Colon (tissue), 2 donors: ENCODE measurements around the gene TRUB2.

Experiments used
- FAIRE-seq: peaks from 2 replicates; lab custom pipeline; 2012; peaks lifted over from hg19 to GRCh38; lab: Jason Lieb, UNC
- donor health status: control.
- donor health status: control.

The TRUB2 gene, protein sequence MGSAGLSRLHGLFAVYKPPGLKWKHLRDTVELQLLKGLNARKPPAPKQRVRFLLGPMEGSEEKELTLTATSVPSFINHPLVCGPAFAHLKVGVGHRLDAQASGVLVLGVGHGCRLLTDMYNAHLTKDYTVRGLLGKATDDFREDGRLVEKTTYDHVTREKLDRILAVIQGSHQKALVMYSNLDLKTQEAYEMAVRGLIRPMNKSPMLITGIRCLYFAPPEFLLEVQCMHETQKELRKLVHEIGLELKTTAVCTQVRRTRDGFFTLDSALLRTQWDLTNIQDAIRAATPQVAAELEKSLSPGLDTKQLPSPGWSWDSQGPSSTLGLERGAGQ

DNA sequence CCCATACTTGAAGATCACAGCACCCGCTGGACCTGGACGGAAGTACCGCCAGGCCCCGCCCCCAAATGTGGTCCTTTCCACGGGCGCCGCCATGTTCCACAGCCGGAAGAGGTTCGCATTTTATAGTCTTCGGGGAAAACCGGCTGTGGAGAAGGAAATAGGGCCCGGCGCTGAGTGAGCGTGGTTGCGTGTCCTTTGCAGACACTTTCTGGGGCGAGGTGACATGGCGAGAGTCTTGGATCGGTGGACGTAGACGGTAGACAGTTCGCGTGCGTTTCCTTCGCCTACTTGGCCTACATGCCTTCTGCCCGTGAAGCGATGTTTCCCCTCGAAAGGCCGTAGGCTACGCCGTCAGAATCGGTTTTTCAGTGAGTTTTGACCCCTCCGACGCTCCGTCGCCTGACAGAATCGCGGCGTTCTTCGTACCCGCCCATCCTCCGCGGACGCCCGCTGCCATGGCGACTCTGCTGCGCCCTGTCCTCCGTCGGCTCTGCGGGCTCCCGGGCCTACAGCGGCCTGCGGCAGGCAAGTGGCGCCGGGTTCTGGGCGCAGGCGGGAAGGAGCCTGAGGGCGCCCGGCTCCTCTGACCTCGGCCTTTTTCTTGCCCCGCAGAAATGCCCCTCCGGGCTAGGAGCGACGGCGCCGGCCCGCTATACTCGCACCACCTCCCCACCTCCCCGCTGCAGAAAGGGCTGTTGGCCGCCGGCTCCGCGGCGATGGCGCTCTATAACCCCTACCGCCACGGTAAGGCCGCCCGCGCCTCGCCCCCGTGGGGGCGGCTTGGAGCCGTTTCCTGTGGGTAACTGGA lies at the start of gene TRUB2, which contains the start of gene COQ4:
TRUB2 (minus strand) TSS at position 44 of the 808 bp plus-strand sequence; CDS start at position 5, 39 bp downstream.
COQ4 (plus strand) TSS at position 436 of the 808 bp plus-strand sequence; CDS start at position 456, 20 bp downstream.
- no peak for FAIRE-seq

DNA sequence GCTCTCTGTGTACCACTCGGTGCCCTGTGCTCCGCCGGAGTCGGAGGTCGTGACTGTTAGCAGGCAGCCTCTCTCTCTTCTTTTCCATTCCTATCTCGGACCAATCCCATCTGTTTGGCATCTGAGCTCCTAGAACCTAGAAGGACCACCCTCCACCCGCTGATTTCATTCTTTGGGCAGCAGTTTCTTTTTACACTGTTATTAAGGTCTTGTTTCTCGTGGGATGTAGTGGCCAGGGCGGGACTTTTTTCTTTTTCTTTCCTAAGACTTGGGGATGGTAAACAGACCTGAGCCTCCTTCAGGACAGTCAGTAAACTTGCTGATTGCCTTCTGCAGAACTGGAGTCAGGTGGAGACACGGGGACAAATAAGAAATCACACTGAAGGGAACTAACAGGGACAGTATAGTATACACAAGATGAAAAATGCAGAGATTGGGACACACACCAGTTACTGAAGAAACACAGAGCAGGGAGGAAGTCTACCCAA lies 49.4 kb upstream of the TRUB2 start:
- FAIRE-seq: no peak

DNA sequence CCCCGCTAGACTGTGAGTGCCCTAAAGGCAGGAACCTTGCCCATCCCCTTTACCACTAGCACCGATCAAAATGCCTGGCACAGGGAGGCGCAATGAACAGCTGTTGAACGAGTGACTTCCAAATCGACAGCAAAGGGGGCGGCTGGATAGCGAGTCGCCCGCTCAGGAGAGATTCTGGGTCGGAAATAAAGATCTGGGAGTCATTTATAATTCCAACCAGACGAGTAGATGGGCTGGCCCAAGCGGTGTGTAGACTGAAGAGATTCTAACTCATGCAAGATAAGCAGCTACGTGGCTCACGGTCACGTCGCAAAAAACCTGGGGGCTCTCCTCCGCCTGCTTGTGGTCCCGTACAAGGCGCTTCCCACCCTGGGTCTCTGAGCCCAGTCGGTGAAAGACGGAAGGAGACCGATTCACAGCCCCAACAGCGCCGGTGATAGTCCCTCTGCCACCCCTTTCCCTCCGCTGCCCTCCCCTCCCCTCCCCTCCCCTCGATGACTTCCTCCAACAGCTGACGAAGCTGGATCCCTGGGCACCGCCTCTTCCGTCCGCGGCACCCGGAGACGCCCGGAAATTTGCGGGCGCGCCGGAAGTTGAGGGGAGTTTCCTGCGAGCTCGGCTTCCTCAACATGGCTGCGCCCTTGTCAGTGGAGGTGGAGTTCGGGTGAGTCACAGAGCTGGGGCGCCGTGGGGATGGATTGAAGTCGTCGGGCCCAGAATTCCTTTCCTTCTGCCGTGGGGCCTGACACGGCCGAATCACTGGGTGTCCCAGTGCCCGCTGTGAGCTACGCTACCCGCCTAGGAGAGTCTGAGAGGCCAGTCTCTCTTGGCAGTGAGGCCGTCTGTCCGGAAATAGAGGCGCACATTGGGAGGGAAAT lies 48.7 kb upstream of the TRUB2 start, which contains the start of gene URM1:
URM1 (plus strand) TSS at position 623 of the 878 bp plus-strand sequence; CDS start at position 630, 7 bp downstream.
- FAIRE-seq: no peak

DNA sequence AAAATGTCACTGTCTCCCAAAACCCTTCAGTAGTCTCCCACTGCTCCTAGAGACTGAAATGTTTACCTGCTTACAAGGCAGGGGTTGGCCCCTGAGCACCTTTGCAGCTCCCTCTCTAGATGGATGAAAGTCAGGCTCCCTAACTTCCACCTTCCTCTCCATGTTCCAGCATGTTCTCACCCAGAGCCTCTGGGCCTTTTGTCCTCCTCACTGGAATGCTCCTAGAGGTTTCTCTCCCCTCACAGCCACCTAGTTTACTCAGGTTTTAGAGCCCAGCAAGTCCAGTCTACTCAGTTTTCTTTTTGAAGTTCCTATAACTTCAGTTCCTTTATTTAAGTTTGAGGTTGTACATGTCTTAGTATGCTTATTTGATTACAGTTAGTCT lies 48.1 kb upstream of the TRUB2 start:
- no peak for FAIRE-seq

DNA sequence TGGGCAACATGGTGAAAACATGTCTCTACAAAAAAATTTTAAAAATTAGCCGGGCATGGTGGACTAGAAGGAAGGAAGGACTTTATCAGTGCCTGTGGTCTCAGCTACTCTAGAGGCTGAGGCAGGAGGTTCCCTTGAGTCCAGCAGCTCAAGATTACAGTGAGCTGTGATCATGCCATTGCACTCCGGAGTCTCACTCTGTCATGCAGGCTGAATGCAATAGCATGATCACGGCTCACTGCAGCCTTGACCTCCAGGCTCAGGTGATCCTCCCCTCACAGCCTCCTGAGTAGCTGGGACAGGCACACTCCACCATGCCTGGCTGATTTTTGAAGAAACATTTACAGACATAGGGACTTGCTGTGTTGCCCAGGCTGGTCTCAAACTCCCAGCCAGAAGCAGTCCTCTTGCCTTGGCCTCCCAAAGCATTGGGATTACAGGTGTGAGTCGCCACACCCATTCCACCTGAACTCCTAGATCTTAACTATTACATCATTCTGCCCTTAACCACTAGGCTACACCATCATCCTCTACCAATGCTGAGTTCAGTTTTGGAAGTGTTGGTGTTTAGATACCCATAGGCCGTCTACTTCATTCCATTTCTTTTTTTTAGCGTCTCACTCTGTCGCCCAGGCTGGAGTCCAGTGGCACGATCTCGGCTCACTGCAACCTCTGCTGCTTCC lies 46.9 kb upstream of the TRUB2 start:
- no peak for FAIRE-seq

DNA sequence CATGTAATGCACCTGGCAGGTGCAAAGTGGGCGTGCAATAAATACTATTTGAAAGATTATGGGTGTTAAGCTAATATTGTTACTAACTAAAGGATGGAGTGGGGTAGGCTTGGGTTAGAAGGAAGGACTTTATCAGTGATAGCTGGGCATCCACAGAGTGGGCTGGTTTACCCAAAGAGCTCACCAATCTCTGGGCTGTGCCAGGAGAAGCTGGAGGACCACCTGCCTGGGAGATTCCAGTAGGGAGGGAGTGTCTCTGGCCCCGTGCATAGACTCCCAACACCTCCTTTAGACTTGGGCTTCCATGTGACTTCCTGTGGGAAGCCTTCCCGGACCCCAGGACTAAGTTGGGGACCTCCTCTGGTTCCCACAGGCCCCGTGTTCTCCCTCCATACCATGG lies 43.3 kb upstream of the TRUB2 start:
- no peak for FAIRE-seq

DNA sequence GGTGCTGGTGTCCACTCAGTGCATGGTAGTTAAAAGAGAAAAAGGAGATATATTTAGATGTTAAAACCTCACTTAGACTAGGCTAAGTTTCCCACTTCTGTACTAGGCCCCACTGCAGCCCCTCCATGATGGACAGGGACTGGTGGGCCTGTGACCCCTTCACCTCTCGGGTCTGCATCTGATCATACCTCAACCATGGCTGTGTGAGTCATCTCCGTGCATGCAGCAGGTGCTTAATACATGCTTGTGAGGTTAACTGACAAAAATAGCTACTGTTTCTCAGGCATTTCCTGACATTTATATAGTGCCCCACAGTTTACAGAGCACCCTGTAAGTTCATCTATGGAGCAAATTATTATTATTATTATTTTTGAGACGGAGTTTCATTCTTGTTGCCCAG lies 40.5 kb upstream of the TRUB2 start:
- FAIRE-seq: no peak

DNA sequence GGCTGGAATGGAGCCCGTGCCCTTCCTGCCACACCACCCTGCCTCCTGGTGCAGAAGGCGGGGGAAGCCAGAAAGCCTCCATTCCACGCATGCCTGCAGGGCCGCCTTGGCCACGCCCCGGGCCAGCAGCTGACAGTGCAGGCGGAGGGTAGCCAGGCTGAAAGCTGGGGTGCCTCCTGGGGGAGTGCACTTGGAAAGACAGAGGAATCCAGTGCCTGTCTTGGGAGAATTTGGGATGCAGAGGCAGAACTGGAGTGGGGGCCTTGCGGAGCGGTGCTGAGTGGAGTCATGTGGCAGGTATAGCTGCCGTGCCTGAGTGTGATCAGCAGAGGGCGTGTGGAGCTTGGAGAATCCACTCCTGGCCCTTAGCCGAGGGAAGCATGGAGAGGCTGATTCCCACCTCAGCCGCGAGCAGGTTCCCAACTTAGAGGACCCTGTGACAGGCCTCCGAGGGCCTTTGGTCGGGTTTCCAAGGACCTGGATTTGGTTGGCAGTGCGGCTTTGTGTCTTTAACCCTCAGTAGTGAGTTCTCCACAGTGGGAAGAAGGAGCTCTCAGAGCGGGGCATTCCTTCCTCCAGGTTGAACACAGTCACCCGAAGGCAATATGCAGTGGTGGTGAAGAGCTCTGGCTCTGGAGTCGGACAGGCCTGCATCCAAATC lies 39.9 kb upstream of the TRUB2 start:
- FAIRE-seq: no peak

DNA sequence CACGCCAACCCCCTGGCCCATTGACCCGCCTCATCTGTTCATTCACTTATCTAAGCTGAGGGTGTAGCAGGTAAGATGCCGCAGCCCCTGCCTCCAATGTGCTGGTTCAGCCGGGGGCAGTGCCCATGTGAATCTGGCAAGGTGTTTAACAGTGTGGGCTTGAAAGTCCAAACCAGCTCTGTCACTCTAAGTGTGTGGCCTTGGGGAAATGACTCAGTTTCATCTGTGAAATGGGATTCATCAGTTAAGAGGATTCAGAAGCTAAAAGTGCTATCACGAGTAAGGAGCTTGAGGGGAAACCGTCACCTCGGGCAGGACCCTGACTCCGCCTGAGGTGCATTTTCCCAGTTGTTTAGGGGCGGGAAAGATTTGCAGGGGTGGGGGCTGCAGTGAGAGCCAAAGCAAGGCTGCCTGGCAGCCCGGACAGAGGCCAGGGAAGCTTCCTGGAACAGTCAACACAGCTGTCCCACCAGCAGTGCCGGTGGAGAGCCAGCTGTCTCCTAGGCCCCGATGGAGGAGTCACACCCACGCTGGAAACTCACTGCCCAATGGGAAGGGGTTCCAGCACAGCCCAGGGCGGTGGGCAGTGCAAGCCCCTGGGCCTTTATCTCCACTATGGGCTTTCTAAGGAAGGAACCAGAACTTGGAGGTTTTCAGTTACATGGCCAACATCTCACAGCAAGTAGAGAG lies 39.2 kb upstream of the TRUB2 start:
- no peak for FAIRE-seq

DNA sequence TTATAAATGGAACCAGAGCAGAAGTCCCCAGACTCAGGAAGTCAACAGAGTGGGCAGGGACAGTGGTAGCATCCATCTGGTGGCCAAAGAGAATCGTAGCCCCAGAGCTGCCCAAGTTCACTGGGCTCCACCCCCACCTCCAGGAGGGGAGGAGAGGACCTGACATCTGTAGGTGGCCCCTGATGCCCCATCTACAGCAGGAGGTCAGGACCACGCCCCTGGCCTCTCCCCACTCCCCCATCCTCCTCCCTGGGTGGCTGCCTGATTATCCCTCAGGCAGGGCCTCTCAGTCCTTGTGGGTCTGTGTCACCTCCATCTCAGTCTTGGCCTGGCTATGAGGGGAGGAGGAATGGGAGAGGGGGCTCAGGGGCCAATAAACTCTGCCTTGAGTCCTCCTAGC lies 38.6 kb upstream of the TRUB2 start:
- no peak for FAIRE-seq

DNA sequence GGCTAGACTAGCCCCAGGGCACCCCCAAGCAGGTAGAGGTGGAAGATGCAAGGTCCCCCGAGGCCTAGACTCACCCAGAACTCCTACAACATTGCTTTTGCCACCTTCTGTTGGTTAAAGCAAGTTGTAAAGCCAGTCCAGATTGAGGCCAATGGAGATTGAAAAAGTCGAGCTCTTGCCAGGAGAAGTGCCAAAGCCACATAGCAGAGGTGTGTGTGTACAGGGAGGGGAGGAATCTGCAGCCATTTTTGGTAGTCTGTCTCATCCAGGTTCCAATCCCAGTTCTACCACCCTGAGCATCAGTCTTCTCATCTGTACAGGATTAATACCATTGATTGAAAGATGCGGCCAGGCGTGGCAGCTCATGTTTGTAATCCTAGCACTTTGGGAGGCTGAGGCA lies 36.6 kb upstream of the TRUB2 start:
- no peak for FAIRE-seq

DNA sequence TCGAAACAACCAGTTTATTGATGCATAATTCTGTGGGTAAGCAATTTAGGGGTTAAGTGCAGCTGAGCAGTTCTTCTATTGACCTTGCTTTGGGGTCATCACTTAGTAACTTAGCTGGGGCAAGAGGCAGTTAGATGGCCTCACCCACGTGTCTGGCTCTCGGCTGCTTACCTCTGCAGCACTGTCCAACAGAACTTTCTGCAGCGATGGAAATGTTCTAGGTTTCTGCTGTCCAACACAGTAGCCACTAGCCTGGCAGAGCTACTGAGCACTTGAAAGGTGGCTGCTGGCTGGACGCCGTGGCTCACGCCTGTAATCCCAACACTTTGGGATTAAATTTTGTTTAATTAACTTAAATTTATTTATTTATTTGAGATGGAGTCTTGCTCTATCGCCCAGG lies 35.8 kb upstream of the TRUB2 start:
- FAIRE-seq: no peak

DNA sequence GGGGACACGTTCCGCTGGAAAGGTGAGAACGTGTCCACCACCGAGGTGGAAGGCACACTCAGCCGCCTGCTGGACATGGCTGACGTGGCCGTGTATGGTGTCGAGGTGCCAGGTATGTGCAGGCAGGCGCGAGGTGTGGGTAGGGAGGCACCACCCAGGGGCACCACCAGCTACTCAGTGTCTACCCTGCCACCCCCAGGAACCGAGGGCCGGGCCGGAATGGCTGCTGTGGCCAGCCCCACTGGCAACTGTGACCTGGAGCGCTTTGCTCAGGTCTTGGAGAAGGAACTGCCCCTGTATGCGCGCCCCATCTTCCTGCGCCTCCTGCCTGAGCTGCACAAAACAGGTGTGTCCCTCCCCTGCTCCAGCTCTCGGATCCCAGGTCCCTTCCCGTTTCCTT lies 33.2 kb upstream of the TRUB2 start:
- FAIRE-seq: no peak

DNA sequence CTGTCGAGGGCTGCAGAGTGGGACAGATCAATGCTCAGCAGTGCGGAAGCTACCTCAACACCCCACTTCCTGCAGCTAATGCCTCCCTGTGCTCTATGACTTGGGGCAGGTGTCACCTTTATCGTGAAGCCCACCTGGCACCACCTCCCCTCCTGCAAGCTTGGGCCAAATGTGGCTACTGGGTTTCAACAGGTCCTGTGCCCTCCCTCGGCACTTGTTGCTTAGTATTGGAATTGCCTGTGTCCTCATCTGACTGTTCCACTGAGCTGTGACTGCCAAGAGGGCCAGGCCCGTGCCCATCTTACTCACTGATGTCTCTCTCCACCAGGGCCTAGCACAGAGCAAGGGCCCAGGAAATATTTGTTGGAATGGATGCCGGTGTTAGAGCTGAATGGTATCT lies 27.5 kb upstream of the TRUB2 start:
- no peak for FAIRE-seq

DNA sequence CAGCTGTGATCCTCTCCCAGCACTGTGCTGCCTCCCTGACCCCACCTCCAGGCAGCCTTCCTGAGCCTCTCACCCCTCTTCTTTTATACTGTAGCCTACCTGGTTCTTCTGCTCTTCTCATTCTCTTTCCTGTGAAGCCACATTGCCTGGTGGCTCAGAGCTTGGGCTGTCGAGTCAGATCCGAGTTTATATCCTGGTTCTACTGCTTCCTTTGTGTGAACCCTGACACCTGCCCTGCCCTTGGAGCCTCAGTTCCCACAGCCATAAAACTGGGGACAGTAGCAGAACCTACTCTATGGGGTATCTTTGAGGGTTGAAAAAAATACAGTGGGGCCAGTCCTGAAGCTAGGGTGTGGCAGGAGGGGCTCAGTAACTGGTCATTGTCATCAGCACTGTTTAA lies 26.9 kb upstream of the TRUB2 start:
- no peak for FAIRE-seq

DNA sequence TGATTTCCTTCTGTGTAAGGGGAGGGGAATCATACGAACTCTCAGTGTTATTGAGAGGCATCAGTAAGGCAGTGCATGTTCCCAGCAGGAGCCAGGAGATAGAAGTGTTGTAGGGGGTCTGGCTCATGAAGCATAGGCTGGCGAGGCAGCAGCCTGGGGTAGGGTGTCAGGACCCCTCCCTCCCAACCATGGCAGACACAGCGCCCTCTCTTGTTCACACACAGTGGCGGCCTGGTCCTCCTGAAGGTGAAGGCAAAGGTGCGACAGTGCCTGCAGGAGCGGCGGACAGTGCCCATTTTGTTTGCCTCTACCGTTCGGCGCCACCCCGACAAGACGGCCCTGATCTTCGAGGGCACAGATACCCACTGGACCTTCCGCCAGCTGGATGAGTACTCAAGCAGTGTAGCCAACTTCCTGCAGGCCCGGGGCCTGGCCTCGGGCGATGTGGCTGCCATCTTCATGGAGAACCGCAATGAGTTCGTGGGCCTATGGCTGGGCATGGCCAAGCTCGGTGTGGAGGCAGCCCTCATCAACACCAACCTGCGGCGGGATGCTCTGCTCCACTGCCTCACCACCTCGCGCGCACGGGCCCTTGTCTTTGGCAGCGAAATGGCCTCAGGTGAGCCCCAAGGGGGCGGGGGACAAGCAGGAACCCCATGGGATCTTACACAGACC lies 22.8 kb upstream of the TRUB2 start:
- FAIRE-seq: no peak

DNA sequence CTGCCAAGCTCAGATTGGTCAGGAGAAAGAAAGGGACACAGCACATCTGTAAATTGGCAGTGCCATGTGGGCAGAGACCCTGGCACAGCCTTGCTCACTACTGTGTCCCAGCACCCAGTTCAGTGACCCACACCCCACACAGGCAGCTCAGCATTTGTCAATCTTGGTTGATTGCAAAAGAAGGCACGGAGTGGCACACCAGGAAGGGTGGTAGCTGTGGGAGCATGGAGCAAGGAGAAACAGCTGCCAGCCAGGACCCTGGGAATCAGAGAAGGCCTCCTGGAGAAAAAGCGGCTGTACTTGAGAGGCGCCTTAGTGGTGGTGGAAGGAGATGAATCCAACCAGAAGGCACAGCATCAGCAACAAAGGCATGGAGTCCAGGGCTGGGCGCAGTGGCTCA lies 21.6 kb upstream of the TRUB2 start:
- FAIRE-seq: no peak

DNA sequence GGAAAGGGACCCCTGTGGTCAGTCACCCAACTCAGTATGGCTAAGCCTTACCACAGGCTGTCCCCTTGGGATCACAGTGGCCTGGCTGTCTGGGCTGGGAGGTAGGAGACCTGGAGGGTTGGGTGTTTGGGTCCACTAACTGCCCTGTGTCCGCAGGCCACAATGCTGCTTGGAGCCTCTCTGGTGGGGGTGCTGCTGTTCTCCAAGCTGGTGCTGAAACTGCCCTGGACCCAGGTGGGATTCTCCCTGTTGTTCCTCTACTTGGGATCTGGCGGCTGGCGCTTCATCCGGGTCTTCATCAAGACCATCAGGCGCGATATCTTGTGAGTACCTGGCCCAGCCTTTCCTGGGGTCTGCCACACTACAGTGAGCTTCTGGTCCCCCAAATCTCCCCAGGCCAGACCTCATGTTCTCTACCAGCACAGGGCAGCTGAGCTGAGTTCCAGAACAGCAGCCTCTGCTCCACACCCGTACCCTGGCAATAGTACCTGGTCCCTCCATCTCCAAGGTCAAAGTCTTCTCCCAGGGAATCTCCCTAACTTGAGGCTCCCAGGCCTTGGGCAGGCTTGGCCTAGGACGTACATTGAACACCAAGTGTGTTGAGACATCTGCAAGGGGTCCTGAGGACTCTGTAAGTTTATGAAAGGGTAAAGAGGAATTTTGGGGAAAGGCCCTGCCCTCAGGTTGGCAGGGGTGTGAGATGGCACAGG lies 20.9 kb upstream of the TRUB2 start:
- FAIRE-seq: no peak

DNA sequence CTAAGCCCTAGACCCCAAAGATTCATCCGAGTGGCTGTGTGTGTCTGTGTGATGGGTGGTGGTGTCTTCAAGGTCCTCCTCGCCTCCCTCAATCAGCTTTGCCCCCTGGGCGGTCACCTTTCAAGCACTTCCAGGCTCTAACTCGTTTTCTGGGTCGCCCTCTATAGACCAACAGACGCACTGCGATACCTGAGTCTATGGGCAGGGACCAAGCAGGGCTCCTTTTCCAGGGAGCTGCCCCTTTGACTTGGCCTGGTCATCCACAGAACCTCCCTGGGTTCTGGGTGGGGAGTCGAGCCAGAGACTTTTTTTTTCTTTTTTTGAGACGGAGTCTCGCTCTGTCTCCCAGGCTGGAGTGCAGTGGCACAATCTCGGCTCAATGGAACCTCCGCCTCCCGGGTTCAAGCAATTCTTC lies 19.2 kb upstream of the TRUB2 start:
- no peak for FAIRE-seq
